Endothelial cell of umbilical vein (primary cell): ENCODE data around the gene STAT5B.
"Not testable (repeated sequence)": the region's sequence is repeated elsewhere in the genome, so short reads cannot be mapped to it uniquely, and the experiment has no call there.

ENCODE experiments used
- CTCF ChIP-seq, 2 donors: IDR thresholded peaks; 1 replicate in 1 of 2; 2 replicates in 1 of 2; pipeline ENCODE4 v1.5.1; 2011; ENCODE audit warnings: low read length in 2 of 2, mild to moderate bottlenecking in 2 of 2, moderate library complexity in 2 of 2, control low read depth in 1 of 2, inconsistent platforms in 1 of 2, low read depth in 1 of 2; ENCODE audit not compliant: insufficient read depth in 1 of 2; ENCODE audit errors: extremely low read depth in 1 of 2
- MAX ChIP-seq: IDR thresholded peaks from 2 replicates; pipeline ENCODE4 v1.6.1; 2011; ENCODE audit not compliant: insufficient read depth, insufficient read length
- POLR2AphosphoS5 ChIP-seq: IDR thresholded peaks from 2 replicates; pipeline ENCODE4 v1.6.1; 2012; ENCODE audit warnings: low read depth, mild to moderate bottlenecking, control low read depth, low read length, moderate library complexity; ENCODE audit not compliant: insufficient read depth

- TF ChIP-seq POLR2AphosphoS5; MAX; CTCF (IDR thresholded peaks at IDR 0.05; ENCODE audit: extremely low read depth in 1 of 2, insufficient read depth in 1 of 2, low read depth in 1 of 2, low read length in 2 of 2): not testable (repeated sequence)
Measured at GRCh38 chr17:42211921-42212341, 64.3 kb downstream of the STAT5B start.
